Caco-2 (cell line): ENCODE measurements around the gene GLI3. TPM values are rescaled to one million over a fixed set of nuclear protein-coding genes. Genes with fewer than 3 reads are reported as not detected.
"Not testable (repeated sequence)": the region's sequence is repeated elsewhere in the genome, so short reads cannot be mapped to it uniquely, and the experiment has no call there.

Source experiments
- BruUV-seq: library from RNA; stranded (reverse); fragments of 400-500 nt; replicated peaks from 2 replicates; lab custom pipeline; 2021; lab: Mats Ljungman, UMichigan
- CTCF ChIA-PET: fragments of 300-600 bp; sonication (Branson Sonifier 250); formaldehyde crosslinking; loops from one replicate; lab custom pipeline; 2022; ENCODE audit warnings: antibody characterized with exemption; lab: Charles Lee
- POLR2A ChIA-PET: fragments of 300-600 bp; sonication (Branson Sonifier 250); formaldehyde crosslinking; loops from one replicate; lab custom pipeline; 2022; ENCODE audit warnings: antibody characterized with exemption; lab: Charles Lee
- DNase-seq, 2 experiments: peaks; one replicate each; pipeline versions ENCODE4 v3.0.0 to v3.0.0-alpha.2; 2020 to 2022
- H3K27me3 ChIP-seq: replicated peaks from 2 replicates; pipeline ENCODE4 v1.6.0; 2011; ENCODE audit warnings: low read length; ENCODE audit not compliant: control insufficient read depth, insufficient read depth
- H3K36me3 ChIP-seq: 2 replicates; pipeline ENCODE4 v1.5.1; 2011; ENCODE audit warnings: low read length; ENCODE audit not compliant: control insufficient read depth, insufficient read depth
- H3K4me1 ChIP-seq: fragments of 250-450 bp; sonication (Bioruptor Pico); 2 replicates; pipeline ENCODE4 v1.5.1; 2020; ENCODE audit warnings: mild to moderate bottlenecking
- H3K4me3 ChIP-seq: 2 replicates; pipeline ENCODE4 v1.5.1; 2011; ENCODE audit warnings: low read depth, mild to moderate bottlenecking, control low read depth, low read length
- H3K9me3 ChIP-seq: fragments of 250-450 bp; sonication (Bioruptor Pico); 2 replicates; pipeline ENCODE4 v1.5.1; 2020; ENCODE audit warnings: mild to moderate bottlenecking, moderate library complexity
- H3K27ac Mint-ChIP-seq: one replicate; pipeline ENCODE4 v1.8.0; 2022; ENCODE audit warnings: mixed read lengths; ENCODE audit not compliant: unreplicated experiment
- H3K27me3 Mint-ChIP-seq: one replicate; pipeline ENCODE4 v1.8.0; 2022; ENCODE audit warnings: mixed read lengths; ENCODE audit not compliant: insufficient read depth, unreplicated experiment
- H3K36me3 Mint-ChIP-seq: one replicate; pipeline ENCODE4 v1.8.0; 2022; ENCODE audit warnings: mild to moderate bottlenecking, mixed read lengths; ENCODE audit not compliant: insufficient read depth, unreplicated experiment
- H3K4me1 Mint-ChIP-seq: one replicate; pipeline ENCODE4 v1.8.0; 2022; ENCODE audit warnings: low read depth, mixed read lengths; ENCODE audit not compliant: unreplicated experiment
- H3K4me3 Mint-ChIP-seq: one replicate; pipeline ENCODE4 v1.8.0; 2022; ENCODE audit warnings: mild to moderate bottlenecking, moderate library complexity, mixed read lengths; ENCODE audit not compliant: unreplicated experiment
- H3K9me3 Mint-ChIP-seq: one replicate; pipeline ENCODE4 v1.8.0; 2022; ENCODE audit warnings: mixed read lengths; ENCODE audit not compliant: unreplicated experiment
- CTCF ChIP-seq, 2 experiments: fragments of 200-600 bp in 1 of 2; IDR thresholded peaks; 1 replicate in 1 of 2; 2 replicates in 1 of 2; pipeline versions ENCODE4 v1.5.1 to v1.8.0; 2011 to 2022; ENCODE audit warnings: antibody characterized with exemption in 1 of 2, control low read depth in 1 of 2, inconsistent platforms in 1 of 2, low read depth in 1 of 2, low read length in 1 of 2, mild to moderate bottlenecking in 1 of 2, moderate library complexity in 1 of 2; ENCODE audit not compliant: insufficient read depth in 1 of 2, severe bottlenecking in 1 of 2, unreplicated experiment in 1 of 2
- intact Hi-C: fragments of 100-400 bp; cut with micrococcal nuclease; formaldehyde crosslinking; loops from one replicate; pipeline ENCODE4 v1.10.0; 2022; ENCODE audit not compliant: unreplicated experiment
- total RNA-seq: library from RNA; stranded (reverse); gene quantifications from 2 replicates; pipeline ENCODE4 v1.2.3, GENCODE V29; 2022

Gene GLI3
- total RNA-seq, 1 experiment from 2014 or later = 1.00 TPM

- Histone ChIP-seq H3K9me3 (no peaks in the 10 kb centered on the region), H3K4me1 (no peaks in the 10 kb centered on the region), H3K4me3 (no peak overlapping the region), H3K36me3 (no peaks in the 10 kb centered on the region), H3K27me3 (no peaks in the 10 kb centered on the region)
- no peak overlapping the region for H3K27ac Mint-ChIP-seq
- TF ChIP-seq CTCF (IDR thresholded peaks at IDR 0.05; ENCODE audit: insufficient read depth in 1 of 2, low read depth in 1 of 2, low read length in 1 of 2, severe bottlenecking in 1 of 2, unreplicated experiment in 1 of 2) = no peak
- ChIA-PET CTCF (no interaction called here), POLR2A (no interaction called here)
- H3K4me3 Mint-ChIP-seq = no peak overlapping the region
- intact Hi-C loops = no loop called here
- H3K4me1 Mint-ChIP-seq = no peaks in the 10 kb centered on the region
- DNase-seq = no peak
- no peaks in the 10 kb centered on the region for H3K9me3 Mint-ChIP-seq
- no peaks in the 10 kb centered on the region for H3K36me3 Mint-ChIP-seq
- H3K27me3 Mint-ChIP-seq = peaks cover 18% of the 10 kb centered on the region
- BruUV-seq = no TSS peak
Observed at GRCh38 chr7:42210779-42211178, 26.2 kb downstream of the GLI3 start.

GRCh38 chr7:42210333-42210732 lies 26.7 kb downstream of the GLI3 start:
- no peak overlapping the region for H3K27ac Mint-ChIP-seq
- no peak for TF ChIP-seq CTCF (IDR thresholded peaks at IDR 0.05; ENCODE audit: insufficient read depth in 1 of 2, low read depth in 1 of 2, low read length in 1 of 2, severe bottlenecking in 1 of 2, unreplicated experiment in 1 of 2)
- no peaks in the 10 kb centered on the region for H3K27me3 ChIP-seq
- DNase-seq = no peak
- POLR2A ChIA-PET = no interaction called here
- peaks cover 18% of the 10 kb centered on the region for H3K27me3 Mint-ChIP-seq
- H3K36me3 Mint-ChIP-seq = no peaks in the 10 kb centered on the region
- no peaks in the 10 kb centered on the region for H3K4me1 Mint-ChIP-seq
- H3K4me3 Mint-ChIP-seq = no peak overlapping the region
- BruUV-seq = no TSS peak
- CTCF ChIA-PET = interaction anchor here (0.6 to 0.7 kb wide), 2 partner anchors 10 to 63 kb away, joined by 3 to 4 read pairs; no protein-coding TSS in a partner anchor
- no peaks in the 10 kb centered on the region for H3K9me3 Mint-ChIP-seq
- H3K36me3 ChIP-seq = no peaks in the 10 kb centered on the region
- intact Hi-C loops = no loop called here
- no peaks in the 10 kb centered on the region for H3K4me1 ChIP-seq
- no peak overlapping the region for H3K4me3 ChIP-seq
- no peaks in the 10 kb centered on the region for H3K9me3 ChIP-seq

- H3K27me3 Mint-ChIP-seq = peaks cover 17% of the 10 kb centered on the region
- H3K4me3 Mint-ChIP-seq, H3K27me3 ChIP-seq, BruUV-seq, H3K36me3 ChIP-seq, H3K9me3 Mint-ChIP-seq, H3K36me3 Mint-ChIP-seq, DNase-seq, POLR2A ChIA-PET, H3K27ac Mint-ChIP-seq, H3K9me3 ChIP-seq, H3K4me3 ChIP-seq, H3K4me1 ChIP-seq, intact Hi-C loops, H3K4me1 Mint-ChIP-seq: not testable (repeated sequence)
- CTCF ChIA-PET = interaction anchor here (0.7 kb wide), 1 partner anchor 266 kb away, joined by 3 read pairs; no protein-coding TSS in a partner anchor
Observed at GRCh38 chr7:42209085-42209484, 27.9 kb downstream of the GLI3 start.

GRCh38 chr7:42208572-42208971 lies 28.4 kb downstream of the GLI3 start:
- BruUV-seq = no TSS peak
- POLR2A ChIA-PET = no interaction called here

More at GRCh38 chr7:42208572-42208971, 28.4 kb downstream of the GLI3 start:
- no peaks in the 10 kb centered on the region for H3K9me3 ChIP-seq
- no peak for DNase-seq
- Mint-ChIP-seq H3K36me3 (no peaks in the 10 kb centered on the region), H3K27me3 (peaks cover 13% of the 10 kb centered on the region), H3K4me3 (no peak overlapping the region), H3K9me3 (no peaks in the 10 kb centered on the region), H3K4me1 (no peaks in the 10 kb centered on the region), H3K27ac (no peak overlapping the region)
- CTCF ChIA-PET = no interaction called here
- intact Hi-C loops = no loop called here
- H3K4me1 ChIP-seq = no peaks in the 10 kb centered on the region
- no peak overlapping the region for H3K4me3 ChIP-seq
- H3K27me3 ChIP-seq = no peaks in the 10 kb centered on the region
- TF ChIP-seq CTCF (IDR thresholded peaks at IDR 0.05; ENCODE audit: insufficient read depth in 1 of 2, low read depth in 1 of 2, low read length in 1 of 2, severe bottlenecking in 1 of 2, unreplicated experiment in 1 of 2) = no peak
- no peaks in the 10 kb centered on the region for H3K36me3 ChIP-seq
